ENCODE results near the gene OAT.

Gene OAT

GRCh38 chr10:124403548-124403947 is 15.2 kb downstream of the OAT start:
- CTCF ChIA-PET = interaction anchor here (0.7 to 4.6 kb wide), 7 partner anchors 9 to 407 kb away, joined by 3 to 34 read pairs (median 5); no protein-coding TSS in a partner anchor
- Mint-ChIP-seq H3K9me3 (no peaks in the 10 kb centered on the region), H3K36me3 (peaks cover 33% of the 10 kb centered on the region), H3K4me3 (no peak overlapping the region), H3K4me1 (peaks cover 10% of the 10 kb centered on the region), H3K27me3 (no peaks in the 10 kb centered on the region), H3K27ac (peak overlapping the region; percentile 69)
- DNase-seq = peak; percentile 47

GRCh38 chr10:124402273-124402672 is 16.4 kb downstream of the OAT start:
- H3K36me3 Mint-ChIP-seq = peaks cover 28% of the 10 kb centered on the region
- H3K27me3 Mint-ChIP-seq = no peaks in the 10 kb centered on the region
- H3K4me1 Mint-ChIP-seq = peaks cover 10% of the 10 kb centered on the region
- H3K27ac Mint-ChIP-seq = no peak overlapping the region
- no peaks in the 10 kb centered on the region for H3K9me3 Mint-ChIP-seq
- H3K4me3 Mint-ChIP-seq = no peak overlapping the region
- no peak for DNase-seq
- CTCF ChIA-PET = interaction anchor here (0.7 to 4.6 kb wide), 2 partner anchors 13 to 406 kb away, joined by 6 to 34 read pairs; no protein-coding TSS in a partner anchor

GRCh38 chr10:124401633-124402032 is 17.1 kb downstream of the OAT start:
- peaks cover 10% of the 10 kb centered on the region for H3K4me1 Mint-ChIP-seq
- peaks cover 23% of the 10 kb centered on the region for H3K36me3 Mint-ChIP-seq
- no peak overlapping the region for H3K27ac Mint-ChIP-seq
- CTCF ChIA-PET = interaction anchor here (1.5 to 4.6 kb wide), 2 partner anchors 13 to 405 kb away, joined by 4 to 34 read pairs; no protein-coding TSS in a partner anchor
- no peak for DNase-seq
- H3K27me3 Mint-ChIP-seq = no peaks in the 10 kb centered on the region
- H3K4me3 Mint-ChIP-seq = no peak overlapping the region
- H3K9me3 Mint-ChIP-seq = no peaks in the 10 kb centered on the region

GRCh38 chr10:124394583-124394982 is 24.1 kb downstream of the OAT start:
- Mint-ChIP-seq H3K4me1 (peaks cover 4% of the 10 kb centered on the region), H3K36me3 (no peaks in the 10 kb centered on the region), H3K27me3 (no peaks in the 10 kb centered on the region), H3K4me3 (no peak overlapping the region), H3K9me3 (no peaks in the 10 kb centered on the region), H3K27ac (no peak overlapping the region)
- CTCF ChIA-PET = interaction anchor here (0.9 kb wide), 1 partner anchor 9 kb away, joined by 4 read pairs; no protein-coding TSS in a partner anchor
- no peak for DNase-seq

- H3K9me3 Mint-ChIP-seq = no peaks in the 10 kb centered on the region
- no peak for DNase-seq
- H3K36me3 Mint-ChIP-seq = no peaks in the 10 kb centered on the region
- no peak overlapping the region for H3K27ac Mint-ChIP-seq
- H3K27me3 Mint-ChIP-seq = no peaks in the 10 kb centered on the region
- no peak overlapping the region for H3K4me3 Mint-ChIP-seq
- CTCF ChIA-PET = interaction anchor here (1.7 to 7.6 kb wide), 2 partner anchors 9 to 397 kb away, joined by 4 to 141 read pairs; no protein-coding TSS in a partner anchor
- H3K4me1 Mint-ChIP-seq = peaks cover 4% of the 10 kb centered on the region
Observed at GRCh38 chr10:124392626-124393342, 25.9 kb downstream of the OAT start.

GRCh38 chr10:124390471-124391187 is 28.1 kb downstream of the OAT start:
- Mint-ChIP-seq H3K27me3 (peaks cover 5% of the 10 kb centered on the region), H3K4me3 (no peak overlapping the region), H3K9me3 (no peaks in the 10 kb centered on the region), H3K36me3 (no peaks in the 10 kb centered on the region), H3K4me1 (peaks cover 4% of the 10 kb centered on the region), H3K27ac (no peak overlapping the region)
- CTCF ChIA-PET = interaction anchor here (0.8 to 7.6 kb wide), 6 partner anchors 18 to 802 kb away, joined by 3 to 141 read pairs (median 6); no protein-coding TSS in a partner anchor
- DNase-seq = no peak

GRCh38 chr10:124389613-124390361 is 28.9 kb downstream of the OAT start:
- no peak overlapping the region for H3K4me3 Mint-ChIP-seq
- no peak overlapping the region for H3K27ac Mint-ChIP-seq
- peaks cover 8% of the 10 kb centered on the region for H3K27me3 Mint-ChIP-seq
- no peaks in the 10 kb centered on the region for H3K36me3 Mint-ChIP-seq
- DNase-seq = no peak
- peaks cover 4% of the 10 kb centered on the region for H3K4me1 Mint-ChIP-seq
- H3K9me3 Mint-ChIP-seq = no peaks in the 10 kb centered on the region
- CTCF ChIA-PET = interaction anchor here (0.8 to 7.6 kb wide), 25 partner anchors 9 to 816 kb away, joined by 3 to 141 read pairs (median 4); no protein-coding TSS in a partner anchor

GRCh38 chr10:124388823-124389612 is 29.7 kb downstream of the OAT start:
- Mint-ChIP-seq H3K4me3 (no peak overlapping the region), H3K27ac (no peak overlapping the region), H3K9me3 (no peaks in the 10 kb centered on the region), H3K36me3 (no peaks in the 10 kb centered on the region), H3K4me1 (peaks cover 4% of the 10 kb centered on the region), H3K27me3 (peaks cover 11% of the 10 kb centered on the region)
- CTCF ChIA-PET = interaction anchor here (0.6 to 7.6 kb wide), 34 partner anchors 9 to 816 kb away, joined by 3 to 141 read pairs (median 4); partner anchors contain the start of gene OAT
- DNase-seq = peak; percentile 92

GRCh38 chr10:124388476-124388822 is 30.3 kb downstream of the OAT start:
- no peaks in the 10 kb centered on the region for H3K36me3 Mint-ChIP-seq
- CTCF ChIA-PET = interaction anchor here (1.1 to 7.6 kb wide), 11 partner anchors 8 to 815 kb away, joined by 3 to 141 read pairs (median 8); partner anchors contain the start of gene OAT
- H3K4me1 Mint-ChIP-seq = peaks cover 4% of the 10 kb centered on the region
- no peak overlapping the region for H3K27ac Mint-ChIP-seq
- peaks cover 17% of the 10 kb centered on the region for H3K27me3 Mint-ChIP-seq
- H3K4me3 Mint-ChIP-seq = peak overlapping the region; percentile 26
- DNase-seq = no peak
- H3K9me3 Mint-ChIP-seq = no peaks in the 10 kb centered on the region

- CTCF ChIA-PET = interaction anchor here (0.8 to 7.6 kb wide), 4 partner anchors 13 to 805 kb away, joined by 3 to 141 read pairs (median 8); no protein-coding TSS in a partner anchor
- peaks cover 24% of the 10 kb centered on the region for H3K27me3 Mint-ChIP-seq
- DNase-seq = no peak
- H3K9me3 Mint-ChIP-seq = no peaks in the 10 kb centered on the region
- peaks cover 4% of the 10 kb centered on the region for H3K4me1 Mint-ChIP-seq
- no peak overlapping the region for H3K4me3 Mint-ChIP-seq
- no peaks in the 10 kb centered on the region for H3K36me3 Mint-ChIP-seq
- H3K27ac Mint-ChIP-seq = no peak overlapping the region
Observed at GRCh38 chr10:124387078-124387874, 31.4 kb downstream of the OAT start.

GRCh38 chr10:124386186-124387077 is 32.3 kb downstream of the OAT start:
- H3K36me3 Mint-ChIP-seq = no peaks in the 10 kb centered on the region
- CTCF ChIA-PET = interaction anchor here (7.6 kb wide), 1 partner anchor 390 kb away, joined by 141 read pairs; no protein-coding TSS in a partner anchor
- H3K4me1 Mint-ChIP-seq = peaks cover 4% of the 10 kb centered on the region
- no peak overlapping the region for H3K27ac Mint-ChIP-seq
- H3K9me3 Mint-ChIP-seq = no peaks in the 10 kb centered on the region
- H3K4me3 Mint-ChIP-seq = no peak overlapping the region
- peaks cover 31% of the 10 kb centered on the region for H3K27me3 Mint-ChIP-seq
- no peak for DNase-seq
